ENCODE results near the gene ZNF682.
A peak's percentile ranks its signal among the peaks of the same experiment; 100 is the strongest.
"Not testable (repeated sequence)": the region's sequence is repeated elsewhere in the genome, so short reads cannot be mapped to it uniquely, and the experiment has no call there.

ZNF682 gene

DNA sequence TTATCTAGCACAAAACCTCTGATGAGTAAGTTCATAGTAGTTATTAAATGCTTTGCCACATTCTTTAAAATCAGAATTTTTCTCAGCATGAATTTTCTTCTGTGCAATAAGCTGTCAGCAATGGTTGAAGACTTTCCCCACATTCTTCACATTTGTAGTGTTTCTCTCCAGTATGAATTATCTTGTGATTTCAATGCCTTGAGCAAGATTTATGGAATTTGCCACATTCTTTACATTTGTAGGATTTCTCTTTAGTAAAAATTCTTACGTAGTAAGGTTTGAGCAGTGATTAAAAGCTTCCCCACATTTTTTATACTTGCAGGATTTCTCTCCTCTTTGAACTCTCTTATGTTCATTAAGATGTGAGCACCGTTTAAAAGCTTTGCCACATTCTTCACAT lies 33.6 kb downstream of the ZNF682 start:
- TF ChIP-seq, protein P1, sequence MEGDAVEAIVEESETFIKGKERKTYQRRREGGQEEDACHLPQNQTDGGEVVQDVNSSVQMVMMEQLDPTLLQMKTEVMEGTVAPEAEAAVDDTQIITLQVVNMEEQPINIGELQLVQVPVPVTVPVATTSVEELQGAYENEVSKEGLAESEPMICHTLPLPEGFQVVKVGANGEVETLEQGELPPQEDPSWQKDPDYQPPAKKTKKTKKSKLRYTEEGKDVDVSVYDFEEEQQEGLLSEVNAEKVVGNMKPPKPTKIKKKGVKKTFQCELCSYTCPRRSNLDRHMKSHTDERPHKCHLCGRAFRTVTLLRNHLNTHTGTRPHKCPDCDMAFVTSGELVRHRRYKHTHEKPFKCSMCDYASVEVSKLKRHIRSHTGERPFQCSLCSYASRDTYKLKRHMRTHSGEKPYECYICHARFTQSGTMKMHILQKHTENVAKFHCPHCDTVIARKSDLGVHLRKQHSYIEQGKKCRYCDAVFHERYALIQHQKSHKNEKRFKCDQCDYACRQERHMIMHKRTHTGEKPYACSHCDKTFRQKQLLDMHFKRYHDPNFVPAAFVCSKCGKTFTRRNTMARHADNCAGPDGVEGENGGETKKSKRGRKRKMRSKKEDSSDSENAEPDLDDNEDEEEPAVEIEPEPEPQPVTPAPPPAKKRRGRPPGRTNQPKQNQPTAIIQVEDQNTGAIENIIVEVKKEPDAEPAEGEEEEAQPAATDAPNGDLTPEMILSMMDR (IDR thresholded peaks at IDR 0.05; ENCODE audit: control extremely low read depth, extremely low read depth, low read depth, missing control alignments) = no peak
- ChIA-PET CTCF (no interaction called here), POLR2A (no interaction called here)
- no peak for DNase-seq (ENCODE audit: extremely low spot score)

- CTCF ChIA-PET = interaction anchor here (1.4 to 1.8 kb wide), 2 partner anchors 13 to 14 kb away, joined by 4 to 5 read pairs; no protein-coding TSS in a partner anchor
- DNase-seq (ENCODE audit: extremely low spot score) = no peak
- TF ChIP-seq, protein P1 (IDR thresholded peaks at IDR 0.05; ENCODE audit: control extremely low read depth, extremely low read depth, low read depth, missing control alignments) = no peak
- POLR2A ChIA-PET = no interaction called here
Observed at GRCh38 chr19:19997656-19998268, 41.5 kb downstream of the ZNF682 start.

DNA sequence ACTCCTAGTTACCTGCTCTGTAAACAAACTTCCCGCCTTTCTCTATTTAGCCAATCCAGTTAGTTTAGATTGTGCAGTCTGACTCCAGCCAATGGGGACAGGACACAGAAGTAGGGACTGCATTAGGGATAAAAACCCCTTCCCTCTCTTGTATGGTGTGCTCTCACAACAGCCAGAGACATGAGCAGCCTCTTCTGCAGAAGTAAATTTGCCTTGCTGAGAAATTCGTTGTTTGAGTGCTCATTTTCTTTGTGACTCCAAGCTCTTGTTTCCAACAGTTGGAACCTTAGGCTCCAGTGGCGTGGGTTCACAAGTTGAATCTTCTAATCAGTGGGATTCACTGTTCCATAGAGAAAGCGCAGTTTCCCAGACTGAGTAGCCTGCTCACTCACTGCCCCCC lies 72.4 kb downstream of the ZNF682 start:
- POLR2A ChIA-PET = no interaction called here
- TF ChIP-seq, protein P1 (IDR thresholded peaks at IDR 0.05; ENCODE audit: control extremely low read depth, extremely low read depth, low read depth, missing control alignments) = no peak
- no peak for DNase-seq (ENCODE audit: extremely low spot score)
- CTCF ChIA-PET = no interaction called here

DNA sequence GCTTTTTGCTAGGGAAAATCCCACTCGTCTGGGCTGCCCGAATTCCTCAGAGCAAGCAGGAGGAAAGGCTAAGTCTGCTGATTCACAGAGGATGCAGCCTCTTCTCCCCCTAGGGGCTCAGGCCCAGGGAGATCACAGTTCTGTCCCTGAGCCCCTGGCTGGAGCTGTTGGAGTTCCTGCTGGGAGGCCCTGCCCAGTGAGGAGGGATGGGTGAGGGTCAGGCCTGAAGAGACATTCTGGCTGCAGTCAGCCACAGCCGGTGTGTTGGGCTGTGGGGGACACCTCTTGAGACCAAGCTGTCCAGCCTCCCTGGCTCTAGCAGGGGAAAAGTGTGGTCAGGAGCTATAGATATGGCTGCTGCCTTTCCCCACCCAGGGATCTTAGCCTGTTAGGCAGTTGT lies 73.2 kb downstream of the ZNF682 start:
- DNase-seq (ENCODE audit: extremely low spot score); POLR2A ChIA-PET; CTCF ChIA-PET: not testable (repeated sequence)

- TF ChIP-seq, protein P1 (IDR thresholded peaks at IDR 0.05; ENCODE audit: control extremely low read depth, extremely low read depth, low read depth, missing control alignments) = no peak
- CTCF ChIA-PET = no interaction called here
- POLR2A ChIA-PET = no interaction called here
- no peak for DNase-seq (ENCODE audit: extremely low spot score)
Observed at GRCh38 chr19:19964416-19964815, 74.9 kb downstream of the ZNF682 start.

- DNase-seq (ENCODE audit: extremely low spot score); POLR2A ChIA-PET: not testable (repeated sequence)
- CTCF ChIA-PET = interaction anchor here (1.4 to 2.5 kb wide), 2 partner anchors 19 to 427 kb away, joined by 6 to 15 read pairs; no protein-coding TSS in a partner anchor
- TF ChIP-seq, protein P1 (IDR thresholded peaks at IDR 0.05; ENCODE audit: control extremely low read depth, extremely low read depth, low read depth, missing control alignments) = peak; percentile 71
Observed at GRCh38 chr19:19959151-19959799, 80.0 kb downstream of the ZNF682 start.

- CTCF ChIA-PET = interaction anchor here (1.3 to 2.5 kb wide), 2 partner anchors 15 to 425 kb away, joined by 3 to 15 read pairs; no protein-coding TSS in a partner anchor
- DNase-seq (ENCODE audit: extremely low spot score); POLR2A ChIA-PET: not testable (repeated sequence)
Observed at GRCh38 chr19:19957766-19958165, 81.5 kb downstream of the ZNF682 start.

All from GM10248 (cell line).